ENCODE results near the gene CHCHD3.

Gene CHCHD3

GRCh38 chr7:132738254-132738653, 343.6 kb downstream of the CHCHD3 start:
- Histone ChIP-seq H3K27ac (no peak overlapping the region), H3K36me3 (no peaks in the 10 kb centered on the region), H3K4me3 (ENCODE audit: low read depth, low read length) (no peak overlapping the region), H3K9me3 (ENCODE audit: severe bottlenecking) (no peaks in the 10 kb centered on the region), H3K27me3 (ENCODE audit: insufficient read depth, low read depth, severe bottlenecking) (no peaks in the 10 kb centered on the region)
- DNase-seq = no peak
- TF ChIP-seq CTCF (IDR thresholded peaks at IDR 0.05; ENCODE audit: low read depth, low read length) = no peak

- no peak for DNase-seq
- Histone ChIP-seq H3K27ac (no peak overlapping the region), H3K4me3 (ENCODE audit: low read depth, low read length) (no peak overlapping the region), H3K9me3 (ENCODE audit: severe bottlenecking) (no peaks in the 10 kb centered on the region), H3K36me3 (no peaks in the 10 kb centered on the region), H3K27me3 (ENCODE audit: insufficient read depth, low read depth, severe bottlenecking) (no peaks in the 10 kb centered on the region)
- TF ChIP-seq CTCF (IDR thresholded peaks at IDR 0.05; ENCODE audit: low read depth, low read length) = no peak
Measured at GRCh38 chr7:132735476-132735875, 346.4 kb downstream of the CHCHD3 start.
